Gastrocnemius medialis (tissue), 4 donors: Measurements from ENCODE around the gene MAP3K10.

Source experiments
- CTCF ChIP-seq, 5 experiments: fragments of 450-650 bp in 3 of 5; fragments of 200-600 bp in 2 of 5; sonication (generic) in 2 of 5; IDR thresholded peaks in 4 of 5; conservative IDR thresholded peaks in 1 of 5; 1 replicate in 4 of 5; 2 replicates in 1 of 5; pipeline ENCODE4 v1.5.1; 2016 to 2019; ENCODE audit warnings: antibody characterized with exemption in 5 of 5, mild to moderate bottlenecking in 3 of 5, moderate library complexity in 3 of 5
- POLR2A ChIP-seq, 2 donors: fragments of 450-650 bp; IDR thresholded peaks; one replicate each; pipeline ENCODE4 v1.6.1; 2017; ENCODE audit warnings: antibody characterized with exemption in 2 of 2, mild to moderate bottlenecking in 2 of 2, moderate library complexity in 2 of 2

- TF ChIP-seq CTCF (IDR thresholded peaks at IDR 0.05 in 4 of 5, conservative IDR thresholded peaks at IDR 0.05 in 1 of 5) (no peak), POLR2A (IDR thresholded peaks at IDR 0.05) (no peak)
Observed at GRCh38 chr19:40220674-40221073, 29.4 kb downstream of the MAP3K10 start.
